HG03103 (cell line): ENCODE measurements around the gene PPT2.

ENCODE experiments used
- ATAC-seq: cut with Tn5 transposase; IDR thresholded peaks from one replicate; pipeline ENCODE4 v1.9.1; 2021; ENCODE audit warnings: low read depth; ENCODE audit not compliant: unreplicated experiment

Gene PPT2, protein sequence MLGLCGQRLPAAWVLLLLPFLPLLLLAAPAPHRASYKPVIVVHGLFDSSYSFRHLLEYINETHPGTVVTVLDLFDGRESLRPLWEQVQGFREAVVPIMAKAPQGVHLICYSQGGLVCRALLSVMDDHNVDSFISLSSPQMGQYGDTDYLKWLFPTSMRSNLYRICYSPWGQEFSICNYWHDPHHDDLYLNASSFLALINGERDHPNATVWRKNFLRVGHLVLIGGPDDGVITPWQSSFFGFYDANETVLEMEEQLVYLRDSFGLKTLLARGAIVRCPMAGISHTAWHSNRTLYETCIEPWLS

DNA sequence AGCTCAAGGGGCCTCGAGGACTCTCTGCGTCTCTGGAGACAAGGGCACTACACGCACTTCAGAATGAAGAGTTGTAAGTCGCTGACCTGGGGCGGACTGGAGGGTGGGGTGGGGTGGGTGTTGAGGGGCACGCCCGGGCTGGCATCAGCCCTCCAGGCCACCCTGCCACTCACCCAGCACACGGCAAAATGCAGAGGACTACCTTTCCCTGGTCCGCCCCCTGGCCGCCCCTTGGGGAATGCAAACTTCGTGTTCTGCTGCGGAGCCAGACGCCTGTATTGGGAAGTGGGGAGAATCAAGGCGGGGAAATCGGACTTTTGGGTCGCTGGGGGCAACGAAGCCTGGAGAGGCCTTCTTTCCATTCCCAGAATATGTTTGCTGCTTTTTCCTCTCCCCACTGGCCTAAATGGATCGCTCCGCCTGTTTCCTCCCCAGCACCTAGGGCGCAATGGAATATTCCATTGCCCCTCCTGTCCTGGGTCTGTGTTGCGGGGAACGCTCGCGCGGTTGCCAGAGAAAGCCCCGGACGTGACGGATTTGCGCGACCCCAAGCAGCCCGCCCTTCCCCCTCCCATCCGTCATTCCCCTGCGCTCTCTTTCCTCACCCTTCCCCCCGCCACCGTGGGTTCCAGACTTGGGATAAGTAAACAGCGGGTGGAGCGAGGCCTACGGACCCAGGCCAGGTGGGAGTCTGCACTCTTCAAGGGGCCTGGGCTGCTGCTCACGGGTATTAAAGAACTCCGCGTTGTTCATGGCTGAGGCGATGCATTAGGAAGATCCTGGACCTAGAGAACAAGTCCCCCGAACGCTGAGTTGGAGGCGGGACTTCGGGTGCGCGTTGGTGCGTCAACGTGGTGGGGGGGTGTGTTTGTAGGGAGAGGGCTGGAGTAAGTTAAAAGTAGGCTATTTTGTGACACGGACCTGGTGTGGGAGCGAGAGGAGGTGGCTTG is at the start of gene PPT2:
TSS of gene PPT2 (plus strand) at position 578 of the 950 bp plus-strand sequence. CDS start 454 bp downstream, outside the sequence.
- ATAC-seq, result peak; percentile 22

DNA sequence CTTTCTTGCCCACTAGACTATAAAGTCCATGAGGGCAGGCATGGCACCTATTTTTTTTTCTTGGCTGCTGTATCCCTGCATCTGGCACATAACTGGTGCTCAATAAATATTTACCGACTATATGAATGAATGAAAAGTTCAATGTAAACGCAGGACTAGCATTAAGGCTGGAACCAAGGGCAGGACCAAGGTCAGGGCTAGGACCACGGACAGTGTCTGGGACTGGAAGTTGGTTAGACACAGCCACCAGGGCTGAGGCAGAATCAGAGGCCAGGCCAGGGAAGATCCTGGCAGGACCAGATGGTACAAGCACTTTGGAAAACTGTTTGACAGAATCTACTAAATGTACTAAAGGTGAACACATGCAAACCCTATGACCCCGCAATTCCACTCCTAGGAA is 48.5 kb upstream of the PPT2 start:
- no peak for ATAC-seq

DNA sequence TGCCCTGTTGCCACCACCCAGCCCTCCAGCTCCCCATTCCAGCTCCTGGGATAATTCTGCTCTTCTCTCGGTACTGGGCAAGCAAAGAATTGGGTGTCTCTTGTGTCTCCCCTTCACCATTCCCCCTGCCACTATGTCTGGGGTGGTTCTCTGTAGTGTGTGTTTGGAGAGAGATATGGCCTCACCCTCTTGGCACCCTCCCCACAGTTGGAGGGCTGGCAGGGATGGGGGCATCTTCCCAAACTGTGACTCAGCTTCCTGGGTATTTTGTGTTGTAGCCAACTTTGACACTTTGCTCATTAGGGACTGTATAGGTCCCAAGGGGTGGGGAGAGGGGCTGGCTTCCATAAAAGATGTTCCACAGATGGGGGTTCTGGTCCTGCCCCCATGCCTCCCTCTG is 46.5 kb upstream of the PPT2 start:
- ATAC-seq, result no peak

DNA sequence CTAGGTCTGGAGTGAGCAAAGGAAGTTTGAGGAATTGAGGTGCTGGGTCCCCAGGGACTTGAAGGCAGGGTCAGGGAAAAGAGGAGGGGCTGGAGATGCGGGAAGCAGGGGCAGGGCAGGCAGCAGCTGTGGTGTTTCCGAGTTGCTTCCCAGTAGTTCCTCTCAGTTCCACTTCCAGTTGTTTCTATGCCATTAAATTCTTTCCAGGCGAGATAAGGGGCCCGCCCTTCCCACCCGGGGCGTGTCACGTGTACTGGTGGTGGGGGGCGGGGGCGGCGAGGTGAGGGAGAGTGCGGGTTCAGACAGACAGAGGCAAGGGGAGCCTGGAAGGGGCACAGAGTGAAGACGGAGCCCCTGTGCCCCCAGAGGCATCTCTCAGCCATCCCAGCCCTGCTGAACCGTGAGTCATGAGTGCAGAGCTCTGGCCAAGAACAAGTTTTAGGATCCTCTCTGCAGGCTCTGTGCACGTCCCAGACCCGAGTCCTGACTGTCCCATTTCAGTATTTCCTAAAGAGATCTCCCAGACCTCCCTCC is 45.8 kb upstream of the PPT2 start:
- ATAC-seq, result no peak

DNA sequence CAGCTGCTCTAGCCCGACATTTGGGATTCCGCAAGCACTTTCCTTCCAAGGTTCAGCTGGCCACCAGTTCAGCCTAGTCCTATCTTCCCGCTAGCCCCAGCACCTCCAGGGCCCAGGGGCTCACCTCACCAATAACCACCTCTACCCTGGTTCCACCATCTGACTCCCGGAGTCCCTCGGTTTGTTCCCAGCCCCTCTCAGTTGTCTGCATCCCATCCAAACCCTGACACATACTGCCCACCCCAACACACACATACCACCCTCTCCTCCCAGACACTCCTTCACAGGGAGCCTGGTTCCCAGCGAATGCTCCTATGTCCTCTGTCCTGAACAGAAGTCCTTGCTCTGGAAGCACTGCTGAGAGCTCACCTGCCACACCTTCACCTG is 45.2 kb upstream of the PPT2 start:
- ATAC-seq, result no peak

DNA sequence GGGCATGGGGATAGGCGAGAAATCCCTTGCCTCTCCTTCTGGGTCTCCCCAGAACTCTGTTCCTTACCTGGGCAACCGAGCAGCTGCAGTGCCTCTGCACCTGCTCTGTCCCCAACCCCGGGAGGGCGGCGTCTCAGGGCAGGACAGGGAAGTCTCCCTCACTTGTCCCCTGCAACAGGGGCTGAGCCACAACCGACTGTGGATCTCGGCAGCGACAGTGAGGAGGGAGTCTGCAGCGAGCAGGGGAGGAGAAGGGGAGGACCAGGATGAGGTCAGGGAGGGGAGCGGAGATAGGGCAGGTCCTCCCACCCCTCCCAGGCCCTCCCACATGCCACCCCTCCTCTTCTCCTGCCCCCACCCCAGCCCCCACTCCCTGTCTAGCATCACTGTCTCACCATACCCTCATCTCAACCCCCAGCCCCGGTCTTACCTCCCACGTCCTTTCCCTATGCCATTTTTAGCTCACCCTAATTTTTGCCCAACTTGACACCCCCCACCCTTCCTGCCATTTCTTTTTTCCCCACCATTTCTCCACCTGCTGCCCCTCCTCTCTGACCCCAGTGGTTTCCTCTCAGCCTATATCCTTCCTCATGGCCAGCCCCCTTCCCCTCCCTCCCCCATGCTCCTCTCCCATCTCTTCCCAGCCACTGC is 44.7 kb upstream of the PPT2 start, which contains the start of gene TNXB:
TSS of gene TNXB (minus strand) at position 225 of the 651 bp plus-strand sequence. CDS start 11,140 bp downstream, outside the sequence.
- ATAC-seq, result no peak

DNA sequence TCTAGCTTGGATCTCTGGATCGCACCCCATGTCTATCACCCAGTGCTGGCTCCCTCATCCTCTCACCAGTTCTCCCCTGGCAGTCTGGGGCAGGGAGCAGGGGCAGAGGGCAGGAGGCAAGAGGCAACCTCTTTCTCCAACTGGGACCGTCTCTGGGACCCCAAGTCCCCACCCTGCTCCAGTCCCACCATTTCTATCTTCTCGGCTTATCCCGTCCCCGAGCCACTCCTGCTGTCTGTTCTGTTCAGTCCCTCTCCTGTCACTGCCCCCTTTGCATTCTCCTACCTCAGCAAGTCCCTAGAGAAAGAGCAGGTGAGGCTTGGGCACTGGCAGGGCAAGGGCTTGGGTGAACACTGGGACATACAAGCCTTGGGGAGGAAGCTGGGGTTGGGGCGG is 44.2 kb upstream of the PPT2 start:
- no peak for ATAC-seq

DNA sequence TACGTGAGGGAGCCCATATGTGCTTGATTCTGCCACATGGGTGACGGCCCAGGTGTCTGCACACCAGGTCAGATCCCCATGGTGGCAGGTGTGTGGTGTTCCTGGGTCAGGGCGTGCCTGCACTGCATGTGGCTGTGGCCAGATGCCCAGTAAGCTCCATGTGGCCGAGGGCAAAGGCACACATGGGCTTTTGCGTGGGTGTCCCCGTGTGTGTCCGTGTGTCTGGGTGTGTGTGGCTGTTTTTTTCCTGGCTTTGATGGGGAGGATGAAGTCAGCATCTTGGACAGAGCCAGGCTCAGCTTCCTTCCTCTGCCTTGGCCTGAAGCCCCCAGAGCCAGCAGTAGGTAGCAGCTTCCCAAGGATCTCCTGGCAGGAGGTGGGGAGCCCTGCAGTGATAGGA is 43.3 kb upstream of the PPT2 start:
- no peak for ATAC-seq

DNA sequence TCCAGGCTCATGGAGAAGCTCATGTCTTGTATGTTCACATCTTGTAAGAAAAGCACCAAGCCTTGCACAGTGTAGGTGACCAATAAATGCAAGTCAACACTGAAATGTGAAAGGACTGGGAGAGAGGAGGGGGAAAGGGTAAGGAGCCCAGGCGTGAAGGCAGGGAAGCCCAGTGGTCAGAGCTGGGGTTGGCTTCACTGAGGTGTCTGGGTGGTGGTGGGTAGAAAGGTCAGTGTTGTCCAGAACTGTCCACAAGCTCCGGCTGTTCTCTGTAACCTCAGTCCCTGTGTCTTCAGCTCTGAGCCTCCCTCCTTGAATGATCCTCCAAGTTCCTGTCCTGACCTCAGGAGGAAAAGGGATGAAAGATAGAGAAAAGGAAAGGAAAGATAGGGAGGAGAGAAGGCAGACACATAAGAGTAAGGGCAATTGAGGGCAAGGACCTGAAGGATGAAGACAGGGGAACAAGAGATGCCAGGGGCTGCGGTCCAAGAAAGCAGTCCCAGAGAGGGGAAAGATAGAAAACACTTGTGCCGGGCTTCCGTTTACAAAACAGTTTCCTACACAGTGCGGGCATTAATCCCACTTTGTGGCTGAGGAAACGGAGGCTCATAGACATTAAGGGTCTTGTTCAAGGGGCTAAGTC is 42.4 kb upstream of the PPT2 start:
- no peak for ATAC-seq

DNA sequence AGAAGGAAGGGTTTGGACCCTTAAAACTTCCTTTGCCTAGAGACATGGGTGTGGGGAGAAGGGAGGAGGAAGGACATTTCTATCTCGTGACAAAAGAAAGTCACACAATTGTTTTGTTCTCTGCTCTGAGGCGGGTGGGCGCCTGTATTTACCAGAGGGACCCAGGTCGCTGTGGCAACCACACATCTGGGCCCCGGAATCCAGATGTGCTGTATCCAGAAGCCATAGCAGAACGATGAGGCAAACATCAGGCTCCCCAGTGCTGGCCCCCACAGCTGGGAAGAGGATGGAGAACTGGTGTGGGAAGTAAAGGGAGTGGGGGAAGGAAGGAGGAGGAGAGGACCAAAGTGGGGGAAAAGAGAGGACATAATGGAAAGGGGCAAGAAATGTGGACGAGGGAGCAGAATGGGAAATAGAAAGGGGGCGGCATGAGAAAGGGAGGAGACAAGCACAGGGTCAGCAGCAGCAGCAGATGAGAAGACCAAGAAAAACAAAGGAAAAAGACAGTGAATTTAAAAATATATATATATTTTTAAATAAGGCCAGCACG is 41.4 kb upstream of the PPT2 start:
- ATAC-seq, result no peak

DNA sequence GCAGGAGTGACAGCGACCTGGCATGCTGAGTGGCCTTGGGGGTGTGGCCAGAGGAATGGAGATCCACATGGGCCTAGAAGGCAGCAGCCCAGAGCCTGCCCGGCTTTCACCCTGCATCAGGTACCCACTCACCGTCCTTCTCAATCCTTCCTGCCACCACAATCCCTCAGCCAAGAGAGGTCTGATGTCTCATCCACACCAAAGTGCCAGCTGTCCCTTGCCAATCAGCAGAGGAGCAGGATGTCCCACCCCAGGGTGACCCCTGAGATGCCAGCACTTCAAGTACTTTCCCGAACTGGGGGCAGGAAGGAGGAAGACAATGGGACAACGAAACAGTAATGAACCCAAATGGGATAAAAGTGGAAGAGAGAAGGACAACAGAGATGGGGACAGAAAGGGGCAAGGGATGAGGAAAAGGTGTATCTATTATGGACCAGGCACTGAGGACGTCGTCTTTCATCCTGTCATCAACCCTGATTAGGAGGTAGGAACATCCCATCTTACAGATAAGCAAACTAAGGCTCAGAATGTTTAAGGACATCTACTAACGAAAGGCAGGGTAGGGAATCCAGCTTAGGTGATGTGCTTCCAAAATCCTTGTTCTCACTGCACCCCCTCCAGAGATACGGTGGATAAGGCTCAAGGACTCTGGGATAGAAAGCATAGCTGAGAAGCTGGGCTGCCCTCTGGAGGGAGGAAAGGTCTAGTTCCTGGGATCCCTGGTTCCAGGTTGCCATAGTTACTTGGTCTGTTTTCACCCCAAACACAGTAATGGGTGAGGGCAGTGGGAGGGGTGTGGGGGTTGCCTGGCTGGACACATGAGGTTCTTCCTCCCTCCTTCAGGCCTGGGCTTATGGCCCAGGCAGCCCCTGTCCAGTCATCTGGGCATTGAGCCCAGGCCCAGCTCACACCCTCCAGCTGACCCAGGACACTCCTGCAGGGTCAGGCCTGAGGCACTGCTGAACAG is 40.3 kb upstream of the PPT2 start:
- ATAC-seq, result no peak

DNA sequence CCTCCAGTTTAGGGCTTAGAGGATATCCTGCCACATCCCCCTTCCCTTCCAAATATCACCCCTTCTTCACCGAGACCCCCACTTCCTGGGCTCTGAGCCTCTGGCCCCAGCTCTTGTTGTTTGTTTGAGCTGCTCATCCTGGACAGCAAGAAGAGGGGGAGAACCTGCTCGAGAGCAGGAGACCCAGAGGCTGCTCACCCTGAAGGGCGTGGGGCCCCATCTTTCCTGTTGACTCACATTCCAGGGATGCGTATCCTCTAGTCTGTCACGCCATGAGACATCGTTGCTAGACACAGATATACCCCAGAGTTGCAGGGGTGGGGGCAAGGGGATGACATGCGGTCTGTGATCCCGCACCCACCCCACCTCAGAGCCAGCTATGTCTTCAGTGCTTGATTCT is 39.1 kb upstream of the PPT2 start:
- ATAC-seq, result no peak

DNA sequence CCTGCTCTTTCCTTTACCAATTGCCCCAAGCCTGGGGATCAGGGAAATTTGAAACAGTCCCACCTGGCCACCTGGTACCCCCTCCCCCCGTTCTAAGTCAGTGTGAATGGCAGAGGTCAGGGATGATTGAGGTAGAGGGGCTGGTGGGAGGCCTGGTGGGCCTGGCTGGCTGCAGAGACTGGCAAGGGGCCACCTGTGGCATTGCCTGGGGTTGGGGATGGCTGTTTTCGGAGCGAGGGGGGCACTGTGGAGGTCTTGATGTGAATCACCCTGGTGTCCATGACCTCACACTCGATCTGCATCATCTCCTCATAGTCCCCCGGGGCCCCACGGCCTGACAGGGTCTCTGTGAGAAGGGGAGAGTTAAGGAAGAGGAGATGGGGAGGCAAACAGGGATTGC is 38.3 kb upstream of the PPT2 start:
- no peak for ATAC-seq

DNA sequence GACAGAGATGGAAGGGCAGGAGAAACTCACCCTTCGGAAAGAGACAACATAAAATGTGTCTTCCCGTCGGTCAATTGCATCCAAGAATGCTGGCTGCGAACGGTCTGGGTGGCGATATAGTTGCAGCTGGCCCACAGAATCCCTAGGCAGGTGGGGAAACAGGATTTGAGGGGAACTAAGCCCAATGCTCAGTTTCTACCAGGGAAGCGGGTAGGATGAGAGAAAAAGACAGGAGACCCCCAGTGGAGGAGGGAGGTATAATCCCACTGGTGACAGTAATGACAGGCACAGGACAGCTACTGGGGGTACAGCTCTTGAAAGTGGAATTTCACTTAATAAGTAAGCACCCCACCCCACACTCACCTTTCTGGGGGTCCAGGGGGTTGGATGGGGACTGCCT is 37.3 kb upstream of the PPT2 start:
- no peak for ATAC-seq

DNA sequence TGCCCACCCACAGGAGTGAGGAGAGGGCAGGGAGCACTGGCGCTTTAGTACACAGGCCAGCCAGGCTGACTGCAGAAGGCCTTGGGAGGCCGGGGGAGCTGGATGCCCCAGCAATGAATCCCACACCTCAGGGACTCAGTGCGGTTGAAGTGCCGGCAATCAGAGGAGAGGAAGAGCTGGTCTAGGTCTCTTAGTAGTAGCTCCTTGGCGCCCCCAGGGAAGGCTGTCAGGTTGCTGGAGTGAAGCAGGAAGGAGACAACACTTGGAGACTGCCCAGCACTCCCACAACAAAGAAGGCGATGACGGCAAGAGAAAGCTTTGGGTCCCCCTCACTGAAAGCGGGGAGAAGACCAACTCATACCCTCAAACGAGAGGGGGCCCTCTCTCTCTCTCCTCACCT is 36.5 kb upstream of the PPT2 start:
- no peak for ATAC-seq

DNA sequence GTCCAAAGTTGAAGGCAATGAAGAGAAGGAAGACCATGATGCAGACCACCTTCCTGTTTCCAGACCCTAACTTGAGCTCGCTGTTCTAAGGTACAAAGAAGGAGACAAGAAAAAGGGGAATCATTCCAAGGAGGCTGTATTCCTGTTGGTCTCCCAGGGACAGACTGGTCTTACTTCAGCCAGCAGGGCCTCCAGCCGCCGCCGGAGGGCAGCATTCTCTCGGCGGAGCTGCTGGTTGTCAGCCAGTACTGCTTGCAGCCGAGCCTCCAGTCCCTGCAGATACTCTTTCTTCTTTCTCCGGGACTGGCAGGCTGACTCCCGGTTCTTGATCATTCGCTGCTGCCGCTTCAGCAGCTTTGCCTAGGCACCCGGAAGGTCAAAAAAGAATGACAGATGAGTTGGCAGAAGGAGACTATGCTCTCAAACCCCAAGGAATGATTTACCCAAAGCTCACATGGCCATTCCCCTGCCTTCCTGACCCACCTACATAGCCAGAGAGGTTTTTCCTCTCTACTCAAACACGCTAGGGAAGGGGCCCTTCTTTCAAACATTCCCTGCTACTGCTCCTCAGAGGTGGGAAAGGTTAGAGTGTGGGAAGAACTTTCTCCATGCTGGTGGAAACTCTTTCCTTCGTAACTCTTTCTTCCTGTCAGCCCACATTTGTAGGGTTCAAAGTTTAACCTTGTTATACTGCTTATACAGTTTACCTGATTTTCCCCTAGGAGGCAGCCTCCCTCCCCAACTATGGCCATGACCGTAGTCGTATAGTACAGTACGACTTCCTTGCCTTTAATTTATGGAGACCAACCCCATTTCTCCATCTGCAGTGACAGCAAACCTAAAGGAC is 34.9 kb upstream of the PPT2 start:
- ATAC-seq, result no peak

DNA sequence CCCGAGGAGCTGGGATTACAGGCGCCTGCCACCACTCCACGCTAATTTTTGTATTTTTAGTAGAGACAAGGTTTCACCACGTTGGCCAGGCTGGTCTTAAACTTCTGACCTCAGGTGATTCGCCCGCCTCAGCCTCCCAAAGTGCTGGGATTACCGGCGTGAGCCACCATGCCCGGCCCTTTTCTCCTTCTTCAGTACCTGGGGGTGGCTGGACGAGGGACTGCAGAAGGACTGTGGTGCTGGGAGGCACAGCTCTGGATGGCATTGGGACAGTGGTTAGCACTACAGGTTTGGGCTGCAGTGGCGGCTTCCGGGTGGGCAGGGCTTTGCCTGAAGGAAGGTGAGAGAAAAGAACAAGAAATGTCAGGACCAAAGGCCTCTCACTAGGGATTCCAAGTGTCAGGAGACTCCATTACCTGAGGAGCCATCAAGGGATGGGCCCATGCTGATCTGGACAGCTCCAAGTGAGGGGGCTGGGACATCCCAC is 33.3 kb upstream of the PPT2 start:
- no peak for ATAC-seq

DNA sequence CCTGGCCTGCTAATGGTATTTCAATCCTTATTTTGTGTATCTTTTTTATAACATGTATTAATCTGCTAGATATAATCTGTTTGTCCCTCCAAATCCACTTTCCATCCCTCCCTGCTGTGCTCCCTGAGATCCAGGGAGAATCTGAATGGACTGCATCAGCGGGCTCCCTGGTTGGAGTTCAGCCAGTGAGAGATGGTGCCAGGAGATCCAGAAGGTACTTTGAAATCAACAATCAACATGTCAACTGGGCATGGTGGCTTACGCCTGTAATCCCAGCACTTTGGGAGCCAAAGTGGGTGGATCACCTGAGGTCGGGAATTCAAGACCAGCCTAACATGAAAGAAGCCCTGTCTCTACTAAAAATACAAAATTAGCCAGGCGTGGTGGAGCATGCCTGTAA is 30.3 kb upstream of the PPT2 start:
- ATAC-seq, result no peak
